ENCODE data around the gene EFNA5. TPM values are rescaled to one million over a fixed set of nuclear protein-coding genes. Genes with fewer than 3 reads are reported as not detected.

The EFNA5 gene
- total RNA-seq, 5 donors from 2014 or later (not counting 1 experiment from before 2014, with no cell fraction given), result 0.06 to 2.6 (median 0.21) TPM; not detected in 1

DNA sequence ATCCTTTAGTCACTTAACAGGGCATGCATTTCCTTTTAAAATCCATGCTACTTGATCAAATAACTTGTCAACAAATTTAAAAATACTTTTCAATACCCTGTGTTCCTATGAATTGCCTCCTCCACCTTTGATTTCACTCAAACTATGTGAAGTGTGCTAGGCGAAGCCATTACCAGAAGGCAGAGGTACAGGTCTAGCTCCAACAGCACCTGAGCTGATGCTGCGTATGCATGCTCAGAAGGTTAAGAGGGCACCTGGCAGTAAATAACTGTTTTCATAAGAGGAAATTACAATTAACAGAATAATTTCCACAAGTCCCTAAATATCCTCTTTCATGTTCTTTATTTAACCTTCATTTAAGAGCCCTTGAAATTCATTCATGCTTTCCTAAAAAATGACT is 251.8 kb downstream of the EFNA5 start:
- no peaks in the 10 kb centered on the region for H3K9me3 ChIP-seq
- no peaks in the 10 kb centered on the region for H3K36me3 ChIP-seq (ENCODE audit: control insufficient read depth in 2 of 2, extremely low read depth in 1 of 2, insufficient read depth in 1 of 2, low read length in 1 of 2)
- no peaks in the 10 kb centered on the region for H3K27me3 ChIP-seq (replicated peaks in 1 of 2; ENCODE audit: control insufficient read depth in 2 of 2, extremely low read depth in 1 of 2, insufficient read depth in 2 of 2, low read length in 1 of 2)
- ATAC-seq (replicated peaks in 1 of 4), result no peak
- H3K4me3 ChIP-seq (ENCODE audit: control insufficient read depth in 1 of 2, extremely low read depth in 1 of 2, low read length in 1 of 2), result no peak overlapping the region
- no peaks in the 10 kb centered on the region for H3K4me1 ChIP-seq (ENCODE audit: control insufficient read depth in 1 of 2, extremely low read depth in 1 of 2, insufficient read depth in 2 of 2, low read length in 2 of 2)
- no peak overlapping the region for H3K27ac Mint-ChIP-seq
- no peak for DNase-seq
- no peak overlapping the region for H3K27ac ChIP-seq (ENCODE audit: low read length)
- H3K36me3 Mint-ChIP-seq, result no peaks in the 10 kb centered on the region
- ChIA-PET POLR2A (no interaction called here), CTCF (no interaction called here)
- H3K9me3 Mint-ChIP-seq, result no peaks in the 10 kb centered on the region
- WGBS (ENCODE audit: insufficient coverage), result 100% methylated on average over 1 of the region's 2 CpGs
- no peak overlapping the region for H3K4me3 Mint-ChIP-seq
- H3K27me3 Mint-ChIP-seq, result peaks cover 0 to 6% of the 10 kb centered on the region in 2 donors
- H3K4me1 Mint-ChIP-seq, result no peaks in the 10 kb centered on the region

DNA sequence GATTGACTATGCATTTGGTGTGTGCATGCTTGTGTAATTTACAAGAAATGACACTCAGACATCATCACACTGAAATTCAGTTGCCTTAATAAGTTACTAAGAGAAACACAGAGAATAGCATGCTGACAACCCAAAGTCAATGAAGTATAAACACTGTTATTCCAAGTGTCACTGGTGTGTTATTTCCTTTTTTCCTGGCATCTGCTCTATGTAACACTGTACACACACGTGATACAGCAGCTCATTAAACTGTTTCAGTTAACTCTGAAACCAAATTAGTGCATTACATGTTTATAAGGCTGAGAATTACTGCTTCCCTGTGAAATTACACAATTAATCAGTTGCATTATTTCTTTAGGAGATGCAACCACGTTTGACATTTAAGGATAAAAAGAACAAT is 252.7 kb downstream of the EFNA5 start:
- Mint-ChIP-seq H3K27me3 (peaks cover 0 to 6% of the 10 kb centered on the region in 2 donors), H3K4me3 (no peak overlapping the region), H3K27ac (no peak overlapping the region), H3K4me1 (no peaks in the 10 kb centered on the region), H3K9me3 (no peaks in the 10 kb centered on the region), H3K36me3 (no peaks in the 10 kb centered on the region)
- ChIA-PET CTCF (no interaction called here), POLR2A (no interaction called here)
- no peaks in the 10 kb centered on the region for H3K4me1 ChIP-seq (ENCODE audit: control insufficient read depth in 1 of 2, extremely low read depth in 1 of 2, insufficient read depth in 2 of 2, low read length in 2 of 2)
- H3K4me3 ChIP-seq (ENCODE audit: control insufficient read depth in 1 of 2, extremely low read depth in 1 of 2, low read length in 1 of 2), result no peak overlapping the region
- H3K27ac ChIP-seq (ENCODE audit: low read length), result no peak overlapping the region
- no peak for ATAC-seq (replicated peaks in 1 of 4)
- H3K36me3 ChIP-seq (ENCODE audit: control insufficient read depth in 2 of 2, extremely low read depth in 1 of 2, insufficient read depth in 1 of 2, low read length in 1 of 2), result no peaks in the 10 kb centered on the region
- no CpG with 5 or more reads among the region's 2 CpGs for WGBS (ENCODE audit: insufficient coverage)
- no peak for DNase-seq
- H3K27me3 ChIP-seq (replicated peaks in 1 of 2; ENCODE audit: control insufficient read depth in 2 of 2, extremely low read depth in 1 of 2, insufficient read depth in 2 of 2, low read length in 1 of 2), result no peaks in the 10 kb centered on the region
- H3K9me3 ChIP-seq, result no peaks in the 10 kb centered on the region

DNA sequence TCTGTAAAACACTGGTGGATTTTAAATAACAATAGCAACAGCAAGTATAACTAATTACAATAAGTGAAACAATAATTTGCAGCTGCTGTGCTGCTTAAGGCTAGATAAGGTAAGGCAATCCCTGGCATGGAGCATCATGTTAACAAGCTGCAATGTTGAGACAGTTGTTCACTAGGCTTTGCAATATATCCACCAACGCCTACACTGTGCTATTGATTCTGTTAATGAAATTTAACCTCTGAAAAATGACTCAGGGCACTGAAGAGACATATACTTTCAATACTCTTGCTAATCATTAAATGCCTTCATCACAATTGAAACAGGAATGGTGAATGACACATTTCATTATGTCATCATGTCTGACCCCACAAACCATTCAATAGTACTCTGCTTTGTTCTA is 255.0 kb downstream of the EFNA5 start:
- DNase-seq (no peak), ATAC-seq (replicated peaks in 1 of 4) (no peak)
- no peaks in the 10 kb centered on the region for H3K9me3 Mint-ChIP-seq
- no peaks in the 10 kb centered on the region for H3K36me3 Mint-ChIP-seq
- no peak overlapping the region for H3K4me3 ChIP-seq (ENCODE audit: control insufficient read depth in 1 of 2, extremely low read depth in 1 of 2, low read length in 1 of 2)
- H3K4me1 ChIP-seq (ENCODE audit: control insufficient read depth in 1 of 2, extremely low read depth in 1 of 2, insufficient read depth in 2 of 2, low read length in 2 of 2), result no peaks in the 10 kb centered on the region
- H3K27me3 ChIP-seq (replicated peaks in 1 of 2; ENCODE audit: control insufficient read depth in 2 of 2, extremely low read depth in 1 of 2, insufficient read depth in 2 of 2, low read length in 1 of 2), result no peaks in the 10 kb centered on the region
- H3K27ac Mint-ChIP-seq, result no peak overlapping the region
- H3K36me3 ChIP-seq (ENCODE audit: control insufficient read depth in 2 of 2, extremely low read depth in 1 of 2, insufficient read depth in 1 of 2, low read length in 1 of 2), result no peaks in the 10 kb centered on the region
- ChIA-PET CTCF (no interaction called here), POLR2A (no interaction called here)
- H3K27ac ChIP-seq (ENCODE audit: low read length), result no peak overlapping the region
- no CpG with 5 or more reads among the region's 1 CpG for WGBS (ENCODE audit: insufficient coverage)
- H3K9me3 ChIP-seq, result no peaks in the 10 kb centered on the region
- H3K27me3 Mint-ChIP-seq, result no peaks in the 10 kb centered on the region
- H3K4me1 Mint-ChIP-seq, result no peaks in the 10 kb centered on the region
- no peak overlapping the region for H3K4me3 Mint-ChIP-seq

DNA sequence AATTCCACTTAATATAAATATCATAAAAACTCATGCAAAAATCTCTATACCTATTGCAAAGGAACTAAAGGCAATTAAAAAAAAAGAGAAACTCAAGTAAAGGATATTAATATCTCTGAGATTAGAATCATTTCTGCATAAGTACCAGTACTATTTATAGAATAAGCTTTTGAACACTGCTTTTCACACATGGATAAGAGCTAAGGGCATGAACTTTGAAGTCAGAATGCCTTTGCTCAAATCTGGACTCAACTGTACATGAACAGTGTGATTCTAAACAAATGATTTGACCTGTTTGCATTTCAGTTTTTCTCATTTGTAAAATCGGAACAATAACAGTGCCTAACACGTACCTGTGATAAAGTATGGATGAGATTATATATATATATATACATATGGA is 255.9 kb downstream of the EFNA5 start:
- Mint-ChIP-seq H3K36me3 (no peaks in the 10 kb centered on the region), H3K4me1 (no peaks in the 10 kb centered on the region), H3K4me3 (no peak overlapping the region), H3K27me3 (no peaks in the 10 kb centered on the region), H3K27ac (no peak overlapping the region), H3K9me3 (no peaks in the 10 kb centered on the region)
- ATAC-seq (replicated peaks in 1 of 4) (no peak), DNase-seq (no peak)
- Histone ChIP-seq H3K27ac (ENCODE audit: low read length) (no peak overlapping the region), H3K4me1 (ENCODE audit: control insufficient read depth in 1 of 2, extremely low read depth in 1 of 2, insufficient read depth in 2 of 2, low read length in 2 of 2) (no peaks in the 10 kb centered on the region), H3K36me3 (ENCODE audit: control insufficient read depth in 2 of 2, extremely low read depth in 1 of 2, insufficient read depth in 1 of 2, low read length in 1 of 2) (no peaks in the 10 kb centered on the region), H3K4me3 (ENCODE audit: control insufficient read depth in 1 of 2, extremely low read depth in 1 of 2, low read length in 1 of 2) (no peak overlapping the region), H3K27me3 (replicated peaks in 1 of 2; ENCODE audit: control insufficient read depth in 2 of 2, extremely low read depth in 1 of 2, insufficient read depth in 2 of 2, low read length in 1 of 2) (no peaks in the 10 kb centered on the region), H3K9me3 (no peaks in the 10 kb centered on the region)
- ChIA-PET POLR2A (interaction anchor here in 1 of 2 donors (0.8 kb wide), 1 partner anchor 11 kb away, joined by 6 read pairs; no protein-coding TSS in a partner anchor), CTCF (interaction anchor here in 1 of 2 donors (0.5 to 0.7 kb wide), 2 partner anchors 67 to 71 kb away, joined by 3 read pairs; no protein-coding TSS in a partner anchor)
- WGBS (ENCODE audit: insufficient coverage), result no CpG with 5 or more reads among the region's 2 CpGs

GRCh38 chr5:107413754-107414153 is 257.0 kb downstream of the EFNA5 start:
- Mint-ChIP-seq H3K4me1 (no peaks in the 10 kb centered on the region), H3K4me3 (no peak overlapping the region), H3K9me3 (no peaks in the 10 kb centered on the region), H3K27me3 (no peaks in the 10 kb centered on the region), H3K36me3 (no peaks in the 10 kb centered on the region), H3K27ac (no peak overlapping the region)
- no peaks in the 10 kb centered on the region for H3K36me3 ChIP-seq (ENCODE audit: control insufficient read depth in 2 of 2, extremely low read depth in 1 of 2, insufficient read depth in 1 of 2, low read length in 1 of 2)
- H3K27me3 ChIP-seq (replicated peaks in 1 of 2; ENCODE audit: control insufficient read depth in 2 of 2, extremely low read depth in 1 of 2, insufficient read depth in 2 of 2, low read length in 1 of 2), result no peaks in the 10 kb centered on the region
- CTCF ChIA-PET, result no interaction called here
- ATAC-seq (replicated peaks in 1 of 4) (no peak), DNase-seq (no peak)
- H3K4me1 ChIP-seq (ENCODE audit: control insufficient read depth in 1 of 2, extremely low read depth in 1 of 2, insufficient read depth in 2 of 2, low read length in 2 of 2), result no peaks in the 10 kb centered on the region
- H3K27ac ChIP-seq (ENCODE audit: low read length), result no peak overlapping the region
- no peak overlapping the region for H3K4me3 ChIP-seq (ENCODE audit: control insufficient read depth in 1 of 2, extremely low read depth in 1 of 2, low read length in 1 of 2)
- WGBS (ENCODE audit: insufficient coverage), result no CpG with 5 or more reads among the region's 1 CpG
- POLR2A ChIA-PET, result no interaction called here
- no peaks in the 10 kb centered on the region for H3K9me3 ChIP-seq

- no peak overlapping the region for H3K4me3 Mint-ChIP-seq
- Histone ChIP-seq H3K36me3 (ENCODE audit: control insufficient read depth in 2 of 2, extremely low read depth in 1 of 2, insufficient read depth in 1 of 2, low read length in 1 of 2) (no peaks in the 10 kb centered on the region), H3K27ac (ENCODE audit: low read length) (no peak overlapping the region), H3K4me1 (ENCODE audit: control insufficient read depth in 1 of 2, extremely low read depth in 1 of 2, insufficient read depth in 2 of 2, low read length in 2 of 2) (no peaks in the 10 kb centered on the region), H3K27me3 (replicated peaks in 1 of 2; ENCODE audit: control insufficient read depth in 2 of 2, extremely low read depth in 1 of 2, insufficient read depth in 2 of 2, low read length in 1 of 2) (no peaks in the 10 kb centered on the region), H3K9me3 (no peaks in the 10 kb centered on the region), H3K4me3 (ENCODE audit: control insufficient read depth in 1 of 2, extremely low read depth in 1 of 2, low read length in 1 of 2) (no peak overlapping the region)
- CTCF ChIA-PET, result no interaction called here
- H3K27ac Mint-ChIP-seq, result no peak overlapping the region
- ATAC-seq (replicated peaks in 1 of 4) (no peak), DNase-seq (no peak)
- H3K9me3 Mint-ChIP-seq, result no peaks in the 10 kb centered on the region
- POLR2A ChIA-PET, result no interaction called here
- H3K4me1 Mint-ChIP-seq, result no peaks in the 10 kb centered on the region
- 71% methylated on average over 1 of the region's 2 CpGs for WGBS (ENCODE audit: insufficient coverage)
- no peaks in the 10 kb centered on the region for H3K36me3 Mint-ChIP-seq
- H3K27me3 Mint-ChIP-seq, result no peaks in the 10 kb centered on the region
Observed at GRCh38 chr5:107408564-107408963, 262.2 kb downstream of the EFNA5 start.

GRCh38 chr5:107407713-107408298 is 262.9 kb downstream of the EFNA5 start:
- H3K27me3 ChIP-seq (replicated peaks in 1 of 2; ENCODE audit: control insufficient read depth in 2 of 2, extremely low read depth in 1 of 2, insufficient read depth in 2 of 2, low read length in 1 of 2), result no peaks in the 10 kb centered on the region
- H3K36me3 ChIP-seq (ENCODE audit: control insufficient read depth in 2 of 2, extremely low read depth in 1 of 2, insufficient read depth in 1 of 2, low read length in 1 of 2), result no peaks in the 10 kb centered on the region
- Mint-ChIP-seq H3K27ac (no peak overlapping the region), H3K9me3 (no peaks in the 10 kb centered on the region), H3K36me3 (no peaks in the 10 kb centered on the region), H3K4me3 (no peak overlapping the region), H3K27me3 (no peaks in the 10 kb centered on the region), H3K4me1 (no peaks in the 10 kb centered on the region)
- WGBS (ENCODE audit: insufficient coverage), result 100% methylated on average over 1 of the region's 3 CpGs
- H3K27ac ChIP-seq (ENCODE audit: low read length), result no peak overlapping the region
- ATAC-seq (replicated peaks in 1 of 4) (no peak), DNase-seq (no peak)
- CTCF ChIA-PET, result no interaction called here
- H3K9me3 ChIP-seq, result no peaks in the 10 kb centered on the region
- POLR2A ChIA-PET, result no interaction called here
- H3K4me1 ChIP-seq (ENCODE audit: control insufficient read depth in 1 of 2, extremely low read depth in 1 of 2, insufficient read depth in 2 of 2, low read length in 2 of 2), result no peaks in the 10 kb centered on the region
- no peak overlapping the region for H3K4me3 ChIP-seq (ENCODE audit: control insufficient read depth in 1 of 2, extremely low read depth in 1 of 2, low read length in 1 of 2)
